GM21360 (cell line): ENCODE measurements around the gene TMEM151B.

Source experiments
- ATAC-seq: cut with Tn5 transposase; IDR thresholded peaks from one replicate; pipeline ENCODE4 v1.9.1; 2021; ENCODE audit warnings: mild to moderate bottlenecking, moderate library complexity; ENCODE audit not compliant: unreplicated experiment

TMEM151B gene

DNA sequence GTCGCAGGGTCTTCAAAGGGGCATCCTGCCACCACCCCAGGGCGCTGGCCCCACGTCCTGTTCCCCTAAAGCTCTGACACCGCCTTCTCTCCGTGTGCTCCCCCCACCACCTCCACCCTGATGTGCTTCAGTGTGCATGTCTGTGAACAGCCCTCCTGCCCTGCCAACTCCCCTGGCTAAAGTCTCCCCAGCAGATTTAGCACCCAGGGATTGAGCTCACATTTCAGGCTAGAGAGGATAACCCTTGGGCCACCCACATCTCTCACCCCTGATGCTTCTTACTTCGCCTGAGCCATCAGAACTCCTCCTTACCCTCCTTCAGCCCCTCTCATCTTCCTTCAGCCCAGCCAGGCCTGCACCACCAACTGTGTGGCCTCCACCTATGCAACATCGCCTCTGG lies 7.5 kb downstream of the TMEM151B start:
- no peak for ATAC-seq

DNA sequence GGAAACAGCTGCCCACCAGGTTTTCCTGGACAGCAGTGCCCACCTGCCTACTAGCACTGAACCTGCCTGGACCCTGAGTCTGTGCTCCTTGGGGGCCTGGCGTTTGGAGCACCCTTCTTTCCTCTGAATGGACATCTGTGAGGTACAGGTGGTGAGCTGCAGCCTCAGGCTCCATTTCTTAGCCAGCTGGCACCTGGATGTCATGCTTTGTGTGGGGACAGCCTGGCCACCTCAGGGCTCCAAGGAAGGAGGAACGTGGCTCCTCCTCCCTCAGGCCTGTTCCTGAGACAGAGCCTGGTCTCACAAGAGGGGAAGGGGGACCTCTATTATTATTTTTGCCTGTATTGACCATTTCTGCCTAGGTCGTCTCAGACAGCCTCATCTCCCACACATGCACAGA lies 8.1 kb downstream of the TMEM151B start:
- ATAC-seq, result no peak

DNA sequence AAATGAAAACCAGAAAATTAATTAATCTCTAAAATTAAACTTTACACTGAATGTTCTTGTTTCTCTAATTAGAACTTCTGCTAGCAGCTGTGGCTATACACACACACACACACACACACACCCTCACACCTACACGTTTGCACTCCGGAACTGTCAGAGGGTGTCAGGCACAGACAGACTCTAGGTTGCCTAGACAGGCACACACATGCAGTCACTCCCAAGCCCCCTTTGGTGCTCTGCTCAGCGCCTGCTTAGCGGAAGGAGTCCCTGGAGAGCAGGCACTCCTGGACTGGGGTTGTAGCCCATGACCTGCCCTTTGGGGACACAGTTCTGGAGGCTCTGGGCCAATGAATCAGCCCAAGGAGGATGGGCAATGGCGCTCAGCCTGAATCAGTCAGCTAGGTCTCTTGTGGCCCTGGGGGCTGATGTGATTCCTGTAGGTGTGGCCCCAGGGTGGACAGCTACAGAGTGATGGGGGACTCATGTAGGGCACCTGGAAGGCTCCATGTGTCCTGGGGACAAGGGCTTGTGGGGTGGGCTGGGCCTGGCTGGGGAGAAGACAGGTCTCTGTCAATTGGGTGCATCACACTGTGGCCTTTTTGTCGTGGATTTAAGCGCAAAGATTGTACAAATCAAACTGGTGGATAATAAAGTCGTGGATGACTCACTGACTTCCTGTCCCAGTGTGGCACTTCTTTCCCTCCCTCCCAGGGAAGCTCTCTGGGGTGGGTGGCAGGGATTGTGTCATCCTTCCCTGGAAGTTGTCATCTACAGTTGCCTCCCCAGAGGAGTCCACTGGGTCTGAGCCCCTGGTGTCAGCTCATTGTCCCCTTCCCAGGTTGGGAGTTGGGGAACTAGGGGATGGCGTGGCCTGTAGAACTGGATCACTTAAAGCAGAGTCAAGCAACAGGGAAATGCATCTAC lies 8.8 kb downstream of the TMEM151B start:
- ATAC-seq, result no peak

DNA sequence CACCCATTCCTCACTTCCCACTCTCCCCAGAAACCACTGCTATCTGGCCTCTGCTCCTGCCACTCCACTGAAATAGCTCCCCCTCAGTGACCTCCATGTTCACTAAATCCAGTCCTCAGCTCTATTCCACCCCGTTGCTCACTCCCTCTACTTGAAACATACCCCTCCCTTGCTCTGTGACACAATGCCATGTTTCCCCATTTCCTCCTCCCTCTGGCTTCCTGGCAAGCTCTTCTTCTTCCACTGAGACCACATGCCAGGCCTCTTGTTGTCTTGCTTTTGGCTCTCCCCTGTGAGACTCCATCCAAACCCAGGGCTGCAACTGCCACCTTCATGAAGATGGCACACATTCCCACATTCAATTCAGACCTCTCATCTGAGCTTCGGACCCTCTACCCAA lies 13.9 kb downstream of the TMEM151B start:
- ATAC-seq, result no peak

DNA sequence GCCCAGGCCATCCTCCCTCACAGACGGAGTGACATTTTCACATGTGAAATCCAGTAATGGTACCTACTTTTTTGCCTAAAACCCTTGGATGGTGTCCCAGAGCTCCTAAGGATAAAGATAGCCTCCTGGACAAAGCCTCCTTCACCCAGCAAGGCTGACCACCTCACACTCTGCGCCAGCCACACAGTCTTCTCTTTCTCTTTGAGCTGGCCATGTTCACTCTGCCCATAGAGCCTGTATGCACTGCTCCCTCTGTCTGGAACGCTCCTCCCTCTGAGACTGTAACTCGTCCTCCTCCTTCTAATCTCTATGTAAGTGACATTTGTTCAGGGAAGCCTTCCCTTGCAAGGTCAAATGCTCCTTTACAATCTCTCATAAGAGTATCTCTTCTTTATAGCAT lies 14.6 kb downstream of the TMEM151B start:
- ATAC-seq, result no peak

DNA sequence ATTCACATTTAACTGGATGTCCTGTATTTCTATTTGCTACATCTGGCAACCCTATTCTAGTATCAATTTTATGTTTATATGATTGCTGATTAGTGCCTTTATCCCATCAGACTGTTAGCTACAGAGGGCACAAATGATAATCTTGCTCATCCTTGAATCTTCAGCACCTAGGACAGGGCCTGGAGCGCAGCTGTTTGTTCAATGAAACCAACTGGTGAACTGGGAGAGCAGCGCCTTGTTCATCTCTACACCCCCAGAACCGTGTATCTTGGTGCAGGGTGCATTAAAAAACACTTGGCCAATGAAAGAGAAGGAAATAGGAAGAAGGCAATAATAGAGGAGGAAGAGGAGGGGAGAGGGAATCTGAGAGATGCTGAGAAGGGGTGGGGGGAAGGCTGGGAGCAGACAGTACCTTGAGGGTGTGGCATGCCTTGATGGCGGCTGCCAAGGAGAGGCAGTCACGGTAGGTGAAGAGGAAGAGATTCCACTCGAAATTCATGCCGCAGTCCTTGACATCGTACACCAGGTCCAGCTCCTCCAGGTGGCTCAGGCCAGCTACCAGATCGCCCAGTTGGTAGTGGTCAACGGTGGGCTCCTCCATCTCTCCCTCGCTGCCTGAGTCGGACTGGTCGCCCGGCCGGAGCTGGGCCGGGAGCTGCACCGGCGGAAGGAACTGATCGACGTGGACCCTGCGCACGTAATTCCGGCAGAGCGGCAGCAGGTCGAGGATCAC lies 15.5 kb downstream of the TMEM151B start:
- ATAC-seq, result no peak

DNA sequence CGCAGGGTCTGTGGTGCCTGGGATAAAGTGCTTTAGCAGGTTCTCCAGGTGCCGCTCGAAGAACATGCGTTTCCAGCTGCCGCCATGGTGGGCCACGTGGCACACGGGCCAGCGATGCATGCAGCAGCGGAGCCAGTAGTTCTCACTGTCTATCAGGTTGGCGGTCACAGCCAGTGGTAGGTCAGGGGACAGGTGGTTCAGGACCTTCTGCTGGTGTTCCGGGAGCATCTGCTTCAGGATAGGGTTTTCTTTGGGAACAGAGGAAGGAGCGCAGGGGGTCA lies 16.0 kb downstream of the TMEM151B start:
- no peak for ATAC-seq

DNA sequence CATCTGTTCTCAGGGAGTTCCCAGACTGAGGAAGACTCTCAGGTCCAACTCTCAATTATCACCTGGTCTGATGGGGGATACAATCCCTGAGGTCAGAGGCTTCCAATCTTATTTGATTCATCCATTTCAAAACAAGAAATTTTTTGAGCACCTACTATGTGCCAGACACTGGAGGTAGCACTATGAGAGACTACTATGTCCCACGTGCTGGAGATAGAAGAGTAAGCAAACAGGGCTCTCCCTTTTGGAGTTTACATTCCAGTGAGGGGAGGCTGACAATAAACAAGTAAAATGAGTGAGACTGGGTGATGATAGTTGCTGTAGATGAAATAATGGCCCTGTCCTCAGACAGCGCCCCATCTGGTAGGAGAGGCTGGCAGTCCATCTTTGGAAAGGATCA lies 16.5 kb downstream of the TMEM151B start:
- ATAC-seq, result no peak

DNA sequence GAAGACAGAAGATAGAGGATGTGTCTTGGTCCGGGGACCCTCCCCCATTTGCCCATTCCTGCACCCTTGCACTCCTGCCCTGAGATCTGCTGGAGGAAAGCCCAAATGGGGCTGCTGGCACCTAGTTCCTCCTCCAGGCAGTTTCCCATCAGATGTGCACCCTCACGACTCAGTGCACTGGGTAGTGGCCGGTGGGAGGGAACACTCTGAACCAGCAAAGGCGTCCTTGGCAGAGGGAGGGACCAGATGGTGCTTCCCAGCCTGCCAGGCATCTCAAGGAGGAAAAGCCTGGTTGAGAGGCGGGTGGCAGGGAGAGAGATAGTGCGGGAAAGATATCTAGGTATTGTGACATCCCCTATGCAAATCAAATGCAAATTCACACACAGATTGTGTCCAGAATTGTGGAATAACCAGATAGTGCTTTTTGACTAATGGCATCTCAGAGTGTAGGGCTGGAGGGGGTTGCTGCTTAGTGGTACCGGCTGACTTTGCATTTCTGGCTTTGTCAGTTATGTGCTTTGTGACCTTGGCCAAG lies 19.5 kb downstream of the TMEM151B start:
- ATAC-seq, result no peak

DNA sequence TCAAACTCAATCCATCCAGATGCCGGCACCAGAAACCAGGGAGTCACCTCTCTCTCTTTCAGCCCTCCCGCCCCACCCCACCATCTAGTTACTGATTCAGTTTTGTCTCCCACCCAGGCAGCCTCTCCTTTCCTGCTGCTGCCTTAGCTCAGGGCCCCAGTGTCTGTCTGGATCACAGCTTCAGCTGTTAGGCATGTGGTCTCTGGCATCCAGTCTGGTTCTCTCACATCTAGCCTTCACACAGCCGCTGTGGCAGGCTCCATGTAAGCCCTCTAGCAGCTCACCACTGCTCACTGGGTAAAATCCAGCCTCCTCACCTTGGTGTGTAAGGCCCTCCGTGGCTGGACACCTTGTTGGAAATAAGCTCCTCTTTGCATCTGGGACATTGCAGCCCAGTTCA lies 21.6 kb downstream of the TMEM151B start:
- ATAC-seq, result no peak

DNA sequence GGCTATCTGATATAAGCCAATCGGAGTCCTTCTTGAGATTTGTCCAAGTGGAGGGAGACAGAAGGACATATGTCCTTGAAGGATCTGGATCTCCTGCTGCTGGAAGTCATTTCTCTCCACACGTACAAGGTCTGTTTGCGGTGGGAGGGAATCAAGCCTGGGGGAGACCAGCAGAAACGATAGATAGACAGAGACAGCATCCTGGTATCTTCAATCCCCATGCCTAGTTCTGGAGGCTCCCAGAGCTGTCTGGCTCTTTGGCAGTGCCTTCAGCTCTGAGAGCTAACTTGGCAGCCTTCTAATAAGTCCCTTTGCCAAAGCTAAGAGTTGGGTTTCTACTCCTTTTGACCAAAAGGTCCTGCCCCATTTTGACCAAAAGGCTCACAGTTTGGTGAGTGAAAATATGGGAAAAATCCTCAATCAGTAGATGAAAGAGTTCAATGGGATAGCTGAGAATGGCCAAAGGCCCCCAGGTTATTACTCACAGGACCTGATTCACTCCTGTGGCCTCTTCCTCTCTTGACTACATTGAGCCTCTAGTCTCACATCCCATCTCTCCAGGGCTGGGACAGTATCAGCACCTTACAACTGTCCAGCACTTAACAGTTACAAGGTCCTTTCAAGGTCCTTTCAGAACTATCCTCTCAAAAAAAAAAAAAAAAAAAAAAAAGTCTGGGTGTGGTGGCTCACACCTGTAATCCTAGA lies 22.6 kb downstream of the TMEM151B start:
- ATAC-seq, result no peak

DNA sequence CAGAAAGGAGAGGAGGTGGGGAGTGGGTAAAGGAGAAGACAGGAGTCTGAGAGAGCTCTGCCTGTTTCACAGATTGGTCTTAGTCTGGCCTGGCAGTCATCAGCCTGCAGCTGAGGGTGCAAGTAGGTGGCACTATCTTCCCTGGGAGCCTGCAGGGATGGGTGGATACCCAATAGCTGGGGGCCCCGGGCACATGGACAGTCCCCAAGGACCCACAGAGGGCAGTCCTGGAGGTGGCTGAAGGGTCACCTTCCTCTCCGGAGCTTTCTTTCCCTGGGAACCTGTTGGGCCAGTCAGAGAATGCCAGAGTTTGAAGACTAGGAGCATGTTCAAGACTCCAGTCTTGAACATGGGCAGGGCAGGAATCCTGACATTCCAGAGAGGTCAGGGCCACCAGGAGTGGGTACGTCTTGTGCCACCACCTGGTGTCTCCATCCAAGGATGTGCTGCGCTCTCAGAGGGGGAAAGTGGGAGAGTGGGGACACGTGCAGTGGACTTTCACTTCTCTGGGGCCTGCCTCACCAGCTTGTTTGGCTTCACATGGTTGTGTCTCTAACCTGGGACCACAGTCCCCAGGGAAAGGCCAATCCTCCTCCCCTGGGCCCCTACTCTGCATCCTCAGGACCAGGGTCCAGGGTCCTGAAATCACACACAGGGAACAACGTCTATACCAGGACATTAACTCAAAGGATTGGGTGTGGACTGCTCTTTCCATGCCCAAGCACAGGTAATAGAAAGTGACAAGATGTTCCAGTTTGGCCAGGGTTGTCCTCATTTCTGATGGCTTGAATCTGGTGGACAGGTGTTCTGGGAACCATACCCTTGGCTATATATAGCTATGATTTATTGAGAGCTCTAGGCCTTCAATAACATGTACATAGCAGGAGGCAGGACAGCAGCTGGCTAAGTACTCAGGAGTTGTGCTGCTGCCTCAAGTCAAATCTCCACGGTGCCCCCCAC lies 24.9 kb downstream of the TMEM151B start:
- no peak for ATAC-seq

DNA sequence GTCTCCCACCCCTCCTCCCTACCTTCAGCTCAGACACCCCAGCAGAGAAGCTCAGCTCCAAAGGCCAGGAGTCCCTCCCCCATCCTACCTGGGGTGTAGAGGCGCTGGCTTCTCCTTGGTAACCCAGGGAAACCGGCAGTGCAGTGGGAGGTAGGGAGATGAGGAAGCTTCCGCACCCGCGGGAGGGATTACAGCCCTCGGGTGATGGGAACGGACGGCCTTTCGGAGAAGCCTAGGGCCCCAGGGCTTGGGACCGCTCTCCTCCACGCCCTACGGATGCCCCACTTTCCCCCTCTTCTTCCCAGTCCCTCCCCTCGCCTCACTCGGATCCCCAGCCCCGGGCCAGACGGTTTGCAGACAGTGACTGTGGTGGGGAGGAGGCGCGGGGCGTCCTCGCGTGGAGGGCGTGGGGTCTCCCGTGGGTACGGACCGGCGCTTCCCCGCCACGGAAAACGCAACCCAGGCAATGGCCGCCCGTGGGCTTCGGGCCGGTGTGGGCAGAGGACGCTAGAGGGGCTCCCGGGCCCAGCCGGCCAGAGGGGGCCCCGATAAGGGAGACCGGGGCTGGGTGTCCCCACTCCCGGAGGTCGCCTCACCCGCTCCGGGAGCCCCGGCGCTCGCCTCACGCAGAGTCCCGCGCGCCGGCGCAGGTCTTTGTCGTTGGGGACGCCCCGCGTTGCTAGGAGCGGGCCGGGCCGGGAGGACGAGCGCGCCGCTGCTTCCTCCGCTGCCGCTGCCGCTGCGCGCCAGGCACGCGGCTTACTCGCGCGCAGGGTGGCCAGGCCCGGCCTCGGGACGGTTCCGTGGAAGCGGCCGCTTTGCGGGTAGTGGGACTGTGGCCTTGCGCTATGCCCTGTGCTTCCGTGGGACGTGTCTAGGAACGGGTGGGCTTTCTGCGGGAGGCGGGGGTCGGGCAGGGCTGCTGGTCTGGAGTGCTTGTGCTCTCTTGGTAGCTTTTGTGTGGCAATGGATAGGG lies 27.1 kb downstream of the TMEM151B start:
- ATAC-seq, result no peak

DNA sequence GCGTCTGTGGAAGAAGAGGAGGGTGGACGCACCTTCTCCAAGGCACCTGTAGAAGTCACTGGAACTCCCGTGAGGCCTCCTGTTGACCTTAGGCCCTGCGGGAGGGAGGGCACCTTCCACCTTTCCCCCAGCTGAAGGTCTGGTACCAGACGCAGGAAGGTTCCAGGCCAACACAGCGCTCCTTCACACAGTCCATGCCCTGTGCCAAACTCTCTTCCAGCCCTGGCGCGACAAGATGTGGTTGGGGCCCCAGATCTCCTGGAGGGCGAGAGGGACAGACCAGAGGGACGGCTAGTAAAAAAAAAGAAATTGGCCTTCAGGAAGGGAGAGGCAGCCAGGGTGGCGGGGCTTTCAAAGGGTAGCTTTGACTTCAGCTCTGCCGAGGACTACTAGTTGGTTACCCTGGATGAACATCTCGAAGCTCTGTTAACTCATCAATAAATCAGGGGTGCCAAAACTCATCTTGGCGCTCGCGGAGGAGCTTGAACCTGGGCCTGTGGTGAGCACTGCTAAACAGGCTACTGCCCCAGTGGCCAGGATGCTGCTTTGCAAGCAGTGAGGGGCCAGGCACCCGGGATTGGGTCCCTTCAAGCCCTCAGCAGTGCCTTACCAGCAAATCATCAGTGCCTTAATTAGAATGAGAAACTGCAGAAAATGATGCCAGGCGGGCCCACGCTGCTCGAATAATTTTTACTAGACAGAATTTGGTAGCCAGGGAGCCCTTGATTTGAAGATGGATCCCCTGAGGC lies 28.0 kb downstream of the TMEM151B start:
- ATAC-seq, result no peak

DNA sequence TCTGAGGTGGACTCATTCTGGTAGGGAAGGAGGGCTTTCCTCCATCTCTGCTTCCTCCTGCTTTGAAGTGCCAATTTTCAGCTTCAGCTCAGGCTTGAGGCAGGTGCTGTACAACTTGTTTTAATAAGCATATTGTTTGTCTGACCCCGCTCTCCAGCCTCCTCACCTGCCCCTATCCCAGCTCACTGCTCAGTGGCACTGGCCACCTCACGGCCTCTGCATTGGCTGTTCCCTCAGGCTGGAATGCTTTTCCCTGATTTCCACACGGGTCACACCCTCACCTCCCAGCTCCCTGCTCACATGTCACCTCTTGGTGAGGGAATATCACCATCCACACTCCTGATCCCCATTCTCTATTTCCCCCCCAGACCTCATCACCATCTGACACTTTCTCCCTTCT lies 28.6 kb downstream of the TMEM151B start:
- ATAC-seq, result no peak

DNA sequence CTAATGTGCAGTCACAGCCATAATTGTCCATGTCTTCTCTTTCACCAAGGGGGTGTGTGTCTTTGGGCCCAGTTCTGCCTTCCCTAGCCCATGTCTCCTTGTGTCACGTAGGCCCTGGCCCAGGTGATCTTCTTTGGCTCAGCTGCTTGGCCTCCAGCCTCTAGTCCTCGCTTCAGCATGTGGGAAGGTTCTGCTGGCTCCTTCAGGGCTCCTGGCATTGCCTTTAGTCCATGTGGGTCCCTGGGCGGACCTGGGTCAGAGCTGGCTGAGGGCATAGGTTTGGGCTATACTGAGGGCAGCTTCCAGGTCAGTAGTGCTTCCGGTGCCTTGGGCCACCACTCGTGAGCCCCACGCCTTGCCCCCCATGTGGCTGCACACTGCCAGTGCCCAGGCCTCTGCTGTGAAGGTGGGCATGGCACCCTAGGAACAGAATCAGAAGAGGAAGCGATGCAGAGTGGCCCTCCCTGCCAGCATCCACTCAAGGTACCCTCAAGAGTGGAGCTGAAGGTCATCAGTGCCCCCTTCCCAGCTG lies 30.1 kb downstream of the TMEM151B start:
- ATAC-seq, result no peak

DNA sequence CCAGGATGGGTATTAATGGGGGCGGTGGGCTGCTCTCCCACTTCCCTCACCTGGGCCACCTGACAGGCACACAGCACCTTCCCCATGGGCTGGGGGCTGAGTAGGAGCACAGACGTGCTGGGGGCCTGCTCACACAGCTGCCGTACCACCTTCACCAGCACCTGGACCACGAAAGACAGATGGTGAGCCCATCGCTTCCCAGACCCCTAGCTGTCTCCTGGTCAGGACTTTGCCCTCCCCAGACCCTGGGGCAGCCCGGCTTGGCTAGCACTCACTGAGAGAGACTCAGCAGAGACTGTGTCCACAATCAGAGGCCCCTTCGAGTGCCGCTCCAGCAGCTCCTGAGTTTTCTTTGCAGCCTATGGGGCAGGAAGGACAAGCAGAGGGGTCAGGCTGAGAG lies 30.9 kb downstream of the TMEM151B start:
- no peak for ATAC-seq
